ENCODE data around the gene FOXP2. TPM values are rescaled to one million over a fixed set of nuclear protein-coding genes. Genes with fewer than 3 reads are reported as not detected.
"Not testable (repeated sequence)": the region's sequence is repeated elsewhere in the genome, so short reads cannot be mapped to it uniquely, and the experiment has no call there.

The FOXP2 gene
- total RNA-seq, 1 donor from 2014 or later = 25.7 TPM

GRCh38 chr7:114488696-114489095, 74.1 kb downstream of the FOXP2 start:
- H3K9me3 Mint-ChIP-seq (ENCODE audit: unreplicated experiment) = peaks cover 10% of the 10 kb centered on the region
- H3K27ac Mint-ChIP-seq (ENCODE audit: unreplicated experiment) = no peak overlapping the region
- peaks cover 14% of the 10 kb centered on the region for H3K36me3 Mint-ChIP-seq (ENCODE audit: unreplicated experiment)
- no peak for TF ChIP-seq CTCF (IDR thresholded peaks at IDR 0.05)
- H3K4me1 Mint-ChIP-seq (ENCODE audit: unreplicated experiment) = peaks cover 14% of the 10 kb centered on the region
- DNase-seq (ENCODE audit: extremely low spot score, unreplicated experiment) = no peak
- H3K27me3 Mint-ChIP-seq (ENCODE audit: unreplicated experiment) = no peaks in the 10 kb centered on the region
- no peak overlapping the region for H3K4me3 Mint-ChIP-seq (ENCODE audit: unreplicated experiment)

DNA sequence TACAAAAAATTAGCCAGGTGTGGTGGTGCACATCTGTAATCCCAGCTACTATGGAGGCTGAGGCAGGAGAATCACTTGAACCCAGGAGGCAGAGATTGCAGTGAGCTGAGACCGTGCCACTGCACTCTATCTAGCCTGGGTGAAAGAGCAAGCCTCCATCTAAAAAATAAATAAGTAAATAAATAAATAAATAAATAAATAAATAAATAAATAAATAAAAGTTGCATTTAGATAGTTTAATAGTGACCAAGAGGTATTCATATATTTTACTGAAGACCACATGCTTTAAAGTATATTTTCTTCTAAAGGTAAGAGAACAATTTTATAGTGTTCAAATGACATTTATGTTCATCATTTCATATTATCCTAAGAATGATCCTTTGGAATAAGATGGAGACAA, 82.9 kb downstream of the FOXP2 start:
- H3K36me3 Mint-ChIP-seq (ENCODE audit: unreplicated experiment) = not testable (repeated sequence)

DNA sequence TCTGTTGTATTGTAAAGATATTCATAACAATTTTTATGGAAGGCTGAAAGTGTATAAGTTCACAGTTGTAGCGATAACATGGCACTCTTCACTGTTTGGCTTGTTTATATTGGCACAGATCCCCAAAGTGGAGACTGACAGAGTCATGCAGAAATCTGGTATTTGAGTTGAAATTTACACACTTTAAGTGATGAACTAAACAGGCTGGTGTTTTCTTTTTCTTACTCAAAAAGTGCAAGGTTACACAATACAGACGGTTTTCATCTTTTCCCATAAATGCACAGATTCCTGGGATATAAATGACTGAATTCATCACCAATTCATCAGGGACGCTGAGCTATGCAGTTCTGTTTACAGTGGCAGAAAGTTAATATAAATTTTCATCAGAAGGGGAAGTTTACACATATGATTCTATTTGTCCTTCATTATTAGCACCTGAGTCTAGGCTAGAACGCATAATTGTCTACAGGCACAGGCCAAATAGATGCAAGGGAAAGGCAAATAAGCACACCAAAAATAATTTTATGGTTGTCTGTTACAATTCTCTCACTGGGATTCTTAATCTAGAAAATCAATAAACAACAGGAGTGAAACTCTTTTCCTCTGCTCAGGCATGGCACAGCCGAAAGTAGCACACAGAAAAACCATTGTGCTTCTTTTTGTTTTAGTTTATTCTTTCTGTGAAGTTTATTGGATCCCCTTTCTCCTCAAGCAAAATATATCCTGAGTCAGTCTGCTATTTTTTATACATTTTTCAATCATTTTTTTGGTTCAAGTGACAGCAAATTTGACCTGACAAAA, 88.0 kb downstream of the FOXP2 start:
- H3K9me3 Mint-ChIP-seq (ENCODE audit: unreplicated experiment) = no peaks in the 10 kb centered on the region

More for the DNA sequence above, 82.9 kb downstream of the FOXP2 start:
- DNase-seq (ENCODE audit: extremely low spot score, unreplicated experiment); H3K9me3 Mint-ChIP-seq (ENCODE audit: unreplicated experiment); H3K27me3 Mint-ChIP-seq (ENCODE audit: unreplicated experiment); H3K27ac Mint-ChIP-seq (ENCODE audit: unreplicated experiment); H3K4me3 Mint-ChIP-seq (ENCODE audit: unreplicated experiment): not testable (repeated sequence)
- H3K4me1 Mint-ChIP-seq (ENCODE audit: unreplicated experiment) = peaks cover 22% of the 10 kb centered on the region

DNA sequence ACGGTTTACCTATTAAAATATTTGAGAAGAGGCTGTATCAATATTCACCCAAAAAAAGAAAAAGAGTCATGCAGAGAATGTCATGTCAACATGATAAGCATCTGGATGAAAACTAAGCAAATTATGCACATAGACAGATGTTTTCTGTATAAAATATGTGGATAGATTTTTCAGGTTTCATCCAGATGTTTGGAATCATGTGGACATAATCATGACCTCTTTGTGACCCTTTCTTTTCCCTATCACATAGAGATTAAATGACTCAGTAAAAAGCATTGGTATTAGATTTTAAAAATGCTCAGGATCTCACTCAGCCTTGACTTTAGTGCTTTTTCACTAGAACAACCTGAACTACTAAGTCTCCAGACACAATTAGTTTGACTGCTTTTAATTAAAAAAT, 90.0 kb downstream of the FOXP2 start:
- no peaks in the 10 kb centered on the region for H3K9me3 Mint-ChIP-seq (ENCODE audit: unreplicated experiment)
- DNase-seq (ENCODE audit: extremely low spot score, unreplicated experiment) = no peak
- TF ChIP-seq CTCF (IDR thresholded peaks at IDR 0.05) = no peak
- no peaks in the 10 kb centered on the region for H3K27me3 Mint-ChIP-seq (ENCODE audit: unreplicated experiment)
- no peaks in the 10 kb centered on the region for H3K36me3 Mint-ChIP-seq (ENCODE audit: unreplicated experiment)
- H3K4me3 Mint-ChIP-seq (ENCODE audit: unreplicated experiment) = no peak overlapping the region
- peaks cover 20% of the 10 kb centered on the region for H3K4me1 Mint-ChIP-seq (ENCODE audit: unreplicated experiment)
- no peak overlapping the region for H3K27ac Mint-ChIP-seq (ENCODE audit: unreplicated experiment)

More for the DNA sequence above, 88.0 kb downstream of the FOXP2 start:
- Mint-ChIP-seq H3K4me1 (ENCODE audit: unreplicated experiment) (peaks cover 18% of the 10 kb centered on the region), H3K27ac (ENCODE audit: unreplicated experiment) (peak overlapping the region; percentile 55), H3K36me3 (ENCODE audit: unreplicated experiment) (no peaks in the 10 kb centered on the region), H3K4me3 (ENCODE audit: unreplicated experiment) (peak overlapping the region; percentile 67), H3K27me3 (ENCODE audit: unreplicated experiment) (no peaks in the 10 kb centered on the region)
- TF ChIP-seq CTCF (IDR thresholded peaks at IDR 0.05) = no peak
- no peak for DNase-seq (ENCODE audit: extremely low spot score, unreplicated experiment)

DNA sequence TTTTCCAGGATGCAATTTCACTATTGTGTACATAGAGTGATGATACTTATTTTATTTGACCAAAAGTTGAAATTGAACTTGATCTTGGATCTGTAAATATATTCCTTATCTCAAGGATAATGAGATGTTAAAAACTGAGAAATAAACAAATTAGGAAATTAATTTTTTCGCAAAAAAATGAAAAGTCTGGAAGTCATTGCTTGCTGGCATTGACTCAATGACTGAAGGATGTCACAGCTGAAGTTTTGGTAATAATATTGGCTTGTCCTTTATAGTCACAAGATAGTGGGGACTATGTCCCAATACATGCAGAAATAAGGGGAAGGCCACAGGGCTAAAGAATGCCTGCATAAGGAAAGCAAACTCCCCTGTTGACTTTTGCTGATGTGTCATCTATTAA, 92.8 kb downstream of the FOXP2 start:
- no peak for DNase-seq (ENCODE audit: extremely low spot score, unreplicated experiment)
- Mint-ChIP-seq H3K4me3 (ENCODE audit: unreplicated experiment) (no peak overlapping the region), H3K9me3 (ENCODE audit: unreplicated experiment) (no peaks in the 10 kb centered on the region), H3K4me1 (ENCODE audit: unreplicated experiment) (peaks cover 14% of the 10 kb centered on the region), H3K27me3 (ENCODE audit: unreplicated experiment) (no peaks in the 10 kb centered on the region), H3K36me3 (ENCODE audit: unreplicated experiment) (no peaks in the 10 kb centered on the region), H3K27ac (ENCODE audit: unreplicated experiment) (no peak overlapping the region)
- no peak for TF ChIP-seq CTCF (IDR thresholded peaks at IDR 0.05)
